PC-9 (cell line): ENCODE measurements around the gene JPH2.

Experiments used
- CTCF ChIP-seq: fragments of 200-600 bp; sonication (generic); conservative IDR thresholded peaks from 2 replicates; pipeline ENCODE4 v1.6.1; 2017; ENCODE audit warnings: mixed run types, antibody characterized with exemption, mild to moderate bottlenecking, moderate library complexity
- EZH2 ChIP-seq: fragments of 200-600 bp; sonication (generic); IDR thresholded peaks from 2 replicates; pipeline ENCODE4 v1.8.0; 2017; ENCODE audit warnings: antibody characterized with exemption, low read depth

- TF ChIP-seq CTCF: peak; percentile 94
- TF ChIP-seq EZH2: no peak
Measured at GRCh38 chr20:44215125-44215524, 28.1 kb upstream of the JPH2 start.
